GM12872 (cell line): ENCODE results near the gene ALDH1L1.

Source experiments
- TF ChIP-seq, protein P1 (sequence below): IDR thresholded peaks from 3 replicates; pipeline ENCODE4 v1.5.1; 2011; ENCODE audit warnings: low read depth, mild to moderate bottlenecking, low read length, moderate library complexity; ENCODE audit not compliant: insufficient read depth

The ALDH1L1 gene

DNA sequence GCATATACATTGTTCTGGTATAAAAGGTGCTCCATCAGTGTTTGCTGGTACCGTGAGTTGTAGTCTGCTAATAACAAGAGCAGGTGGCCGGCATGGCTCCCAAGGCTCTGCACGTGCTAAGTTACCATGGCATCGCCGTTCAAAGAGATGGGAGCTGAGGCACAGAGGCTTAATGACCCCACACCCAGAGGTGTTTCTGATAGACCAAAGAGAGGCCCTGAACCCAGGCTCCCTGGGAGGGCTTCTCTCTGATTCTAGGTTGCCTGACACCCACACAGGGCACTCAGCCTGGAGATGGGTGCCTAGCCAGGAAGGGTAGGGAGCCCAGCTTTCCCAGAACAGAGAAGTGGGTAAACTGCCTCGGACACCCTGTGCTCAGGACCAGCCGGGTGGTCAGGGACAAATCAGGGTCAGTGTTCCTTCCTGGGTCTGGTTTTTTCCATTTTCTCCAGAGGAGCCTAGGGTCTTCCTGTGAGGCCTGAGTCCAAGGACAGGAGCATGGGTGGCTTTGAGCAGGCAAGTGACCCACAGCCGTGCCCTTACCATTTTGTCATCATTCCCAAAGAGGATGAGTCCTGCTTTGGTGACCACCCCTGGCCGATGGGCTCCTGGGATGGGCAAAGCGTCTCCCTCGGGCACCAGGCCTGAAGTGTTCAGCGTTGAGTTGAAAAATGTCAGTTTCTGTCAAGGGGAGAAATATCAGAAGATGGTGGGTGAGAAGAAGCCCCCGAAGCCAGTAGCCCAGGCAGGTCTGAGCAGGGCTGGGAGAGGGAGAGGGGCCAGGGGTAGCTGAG, 27.3 kb downstream of the ALDH1L1 start:
- TF ChIP-seq, protein P1, sequence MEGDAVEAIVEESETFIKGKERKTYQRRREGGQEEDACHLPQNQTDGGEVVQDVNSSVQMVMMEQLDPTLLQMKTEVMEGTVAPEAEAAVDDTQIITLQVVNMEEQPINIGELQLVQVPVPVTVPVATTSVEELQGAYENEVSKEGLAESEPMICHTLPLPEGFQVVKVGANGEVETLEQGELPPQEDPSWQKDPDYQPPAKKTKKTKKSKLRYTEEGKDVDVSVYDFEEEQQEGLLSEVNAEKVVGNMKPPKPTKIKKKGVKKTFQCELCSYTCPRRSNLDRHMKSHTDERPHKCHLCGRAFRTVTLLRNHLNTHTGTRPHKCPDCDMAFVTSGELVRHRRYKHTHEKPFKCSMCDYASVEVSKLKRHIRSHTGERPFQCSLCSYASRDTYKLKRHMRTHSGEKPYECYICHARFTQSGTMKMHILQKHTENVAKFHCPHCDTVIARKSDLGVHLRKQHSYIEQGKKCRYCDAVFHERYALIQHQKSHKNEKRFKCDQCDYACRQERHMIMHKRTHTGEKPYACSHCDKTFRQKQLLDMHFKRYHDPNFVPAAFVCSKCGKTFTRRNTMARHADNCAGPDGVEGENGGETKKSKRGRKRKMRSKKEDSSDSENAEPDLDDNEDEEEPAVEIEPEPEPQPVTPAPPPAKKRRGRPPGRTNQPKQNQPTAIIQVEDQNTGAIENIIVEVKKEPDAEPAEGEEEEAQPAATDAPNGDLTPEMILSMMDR: no peak

DNA sequence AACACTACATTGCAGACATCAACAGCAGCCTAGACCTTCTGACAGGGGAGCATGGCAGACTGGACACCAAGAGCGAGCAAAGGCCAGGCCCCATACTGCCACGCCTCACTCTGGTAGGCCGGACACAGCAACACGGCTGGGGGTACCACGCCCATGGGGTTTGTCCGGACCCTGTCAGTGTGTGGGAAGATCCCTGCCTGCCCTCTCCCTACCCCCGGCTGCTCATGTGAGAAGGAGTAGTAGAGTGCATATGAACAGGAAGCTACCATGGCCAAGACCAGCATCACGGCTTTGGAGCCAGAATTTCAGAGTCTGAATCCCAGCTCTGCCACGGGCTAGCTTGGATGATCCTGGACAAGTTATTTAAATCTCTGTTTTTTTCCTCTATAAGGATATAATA, 27.9 kb downstream of the ALDH1L1 start:
- TF ChIP-seq, protein P1: no peak

DNA sequence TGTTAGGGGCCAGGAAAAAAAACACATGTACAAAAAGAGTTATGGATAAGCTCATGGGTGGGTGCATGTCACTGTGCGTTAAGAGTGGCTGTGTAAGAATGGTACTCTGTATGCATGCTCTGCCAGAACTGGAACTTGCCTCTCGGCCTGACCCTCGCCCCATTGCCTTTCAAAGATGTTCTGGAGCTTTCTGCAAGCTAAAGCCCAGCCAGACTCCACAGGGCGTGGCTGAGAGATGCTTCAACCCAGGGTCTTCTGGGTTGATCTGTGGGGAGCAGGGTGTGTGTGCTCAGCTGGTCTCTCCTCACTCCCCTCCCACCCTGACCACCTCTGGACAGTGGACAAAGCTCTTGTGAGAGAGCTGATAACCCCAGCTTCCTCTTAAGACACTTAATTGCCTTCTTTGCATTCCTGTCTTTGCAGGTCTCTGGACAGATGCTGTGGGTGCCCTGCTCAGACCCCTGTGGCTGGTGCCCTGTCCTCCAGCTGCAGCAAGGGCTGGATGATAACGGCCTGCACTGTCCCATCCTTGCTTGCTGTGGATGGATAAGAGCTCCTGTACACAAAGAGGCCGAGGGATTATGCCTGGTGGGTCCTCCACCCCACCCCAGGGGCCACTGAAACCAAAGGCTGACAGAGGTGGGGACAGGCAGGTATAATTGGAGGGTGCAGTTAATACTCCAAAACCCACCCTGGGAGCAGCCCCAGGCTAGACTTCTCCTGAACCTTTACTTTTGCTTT, 28.7 kb downstream of the ALDH1L1 start:
- TF ChIP-seq, protein P1: no peak

DNA sequence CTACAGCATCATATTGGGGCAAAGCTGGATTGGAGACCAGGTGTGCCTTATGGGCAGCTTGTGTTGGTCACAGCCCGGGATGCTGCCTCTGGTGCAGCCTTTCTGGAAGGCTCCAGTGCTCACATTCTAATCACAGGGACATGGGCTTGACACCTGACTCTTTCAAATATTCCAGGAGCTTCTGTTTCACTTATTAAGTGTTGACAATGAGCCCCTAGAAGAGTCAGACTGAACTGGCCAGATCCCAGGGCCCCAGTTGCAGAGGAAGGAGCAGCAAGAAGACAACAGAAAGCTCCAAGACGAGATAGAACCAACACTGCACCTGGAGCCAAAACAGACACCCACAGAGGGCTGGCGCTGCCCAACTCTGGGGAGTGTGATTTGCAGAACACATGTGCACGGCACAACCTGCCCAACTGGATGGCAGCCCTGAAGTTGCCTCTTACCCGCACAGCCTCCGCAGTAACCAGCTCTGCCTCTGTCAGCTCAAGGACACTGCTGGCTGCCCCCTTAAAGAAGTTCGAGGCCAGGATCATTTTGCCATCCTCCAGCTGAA, 30.3 kb downstream of the ALDH1L1 start:
- TF ChIP-seq, protein P1: no peak

DNA sequence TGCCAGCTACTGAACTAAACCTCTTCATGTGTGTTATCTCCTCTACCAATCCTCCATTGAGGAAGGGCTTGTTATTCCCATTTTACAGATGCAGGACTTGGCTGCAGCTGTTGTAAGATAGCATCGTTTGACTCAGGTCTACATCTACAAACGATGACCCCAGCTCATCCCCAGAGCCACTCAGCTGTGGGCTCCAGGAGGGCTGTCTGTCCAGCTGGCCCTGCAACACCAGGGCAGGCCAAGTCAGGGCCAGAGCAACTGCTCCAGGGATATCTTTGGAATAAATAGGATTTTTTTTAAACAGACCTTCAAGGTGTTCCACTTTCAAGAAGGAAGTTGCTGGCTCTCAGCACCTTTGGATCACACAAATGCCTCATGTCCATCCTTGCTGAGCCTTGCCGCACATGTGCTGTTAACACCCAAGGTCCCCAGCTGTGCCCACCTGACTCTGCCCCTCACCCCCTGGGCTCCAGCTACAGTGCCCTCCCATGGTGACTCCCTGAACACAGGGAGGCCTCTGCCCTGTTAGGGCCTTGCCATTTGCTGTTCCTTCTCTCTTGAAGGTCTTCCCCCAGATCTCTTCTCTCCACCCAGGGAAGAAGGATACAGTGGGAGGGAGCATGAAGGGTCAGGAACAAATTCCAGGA, 31.0 kb downstream of the ALDH1L1 start:
- TF ChIP-seq, protein P1: no peak

DNA sequence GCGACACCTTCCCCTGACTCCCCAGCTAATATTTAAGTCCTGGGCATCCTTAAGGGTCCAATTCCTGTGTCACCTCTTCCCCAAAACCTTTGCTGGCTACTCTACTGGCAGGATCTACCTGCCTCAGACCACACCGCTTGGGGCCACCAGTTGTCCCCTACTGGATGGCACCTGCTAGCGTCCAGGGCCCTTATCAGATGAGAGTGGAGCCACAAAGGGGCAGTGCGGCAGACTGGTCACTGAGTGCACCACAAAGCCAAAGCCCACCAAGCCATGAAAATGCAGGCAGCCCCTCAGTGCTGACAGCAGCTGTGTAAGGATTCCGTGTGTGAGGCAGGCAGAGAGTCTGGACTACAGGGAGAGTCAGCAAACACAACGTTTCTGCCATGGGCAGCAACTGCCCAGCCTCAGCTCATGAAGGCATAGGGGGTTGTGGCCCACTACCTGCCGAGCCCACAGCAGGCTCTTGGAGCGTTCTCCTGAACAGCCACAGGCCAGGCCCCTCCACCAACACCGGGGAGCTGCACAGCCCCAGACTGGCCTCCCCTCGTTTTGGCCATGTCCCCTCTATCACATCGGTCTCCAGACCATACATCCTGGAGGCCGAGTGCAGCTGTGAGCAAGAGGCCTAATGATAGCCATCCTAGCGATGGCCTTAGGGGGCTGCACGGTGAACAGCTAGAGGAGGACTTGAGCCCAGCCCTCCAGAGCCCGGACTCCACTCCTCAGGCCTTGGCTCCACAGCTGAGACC, 32.3 kb downstream of the ALDH1L1 start:
- TF ChIP-seq, protein P1: no peak
